HG03520 (cell line): ENCODE data around the gene VAV2.

Source experiments
- ATAC-seq: cut with Tn5 transposase; IDR thresholded peaks from one replicate; pipeline ENCODE4 v1.9.1; 2021; ENCODE audit warnings: mild to moderate bottlenecking, moderate library complexity; ENCODE audit not compliant: unreplicated experiment

The VAV2 gene

GRCh38 chr9:133788045-133788818 lies 203.9 kb downstream of the VAV2 start:
- no peak for ATAC-seq

DNA sequence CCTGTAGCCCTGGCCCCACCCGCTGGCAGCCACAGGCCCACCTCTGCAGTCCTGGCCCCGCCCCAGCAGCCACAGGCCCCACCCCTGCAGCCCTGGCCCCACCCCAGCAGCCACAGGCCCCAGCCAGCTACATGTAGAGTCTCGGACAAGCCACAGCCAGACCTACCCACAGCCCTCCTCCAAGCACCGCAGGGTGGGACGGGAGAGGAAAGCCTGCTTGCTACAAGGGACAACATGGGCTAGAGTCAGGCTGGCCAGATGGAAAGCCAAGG lies 204.4 kb downstream of the VAV2 start:
- no peak for ATAC-seq

- ATAC-seq, result no peak
Observed at GRCh38 chr9:133786907-133787753, 205.0 kb downstream of the VAV2 start.

DNA sequence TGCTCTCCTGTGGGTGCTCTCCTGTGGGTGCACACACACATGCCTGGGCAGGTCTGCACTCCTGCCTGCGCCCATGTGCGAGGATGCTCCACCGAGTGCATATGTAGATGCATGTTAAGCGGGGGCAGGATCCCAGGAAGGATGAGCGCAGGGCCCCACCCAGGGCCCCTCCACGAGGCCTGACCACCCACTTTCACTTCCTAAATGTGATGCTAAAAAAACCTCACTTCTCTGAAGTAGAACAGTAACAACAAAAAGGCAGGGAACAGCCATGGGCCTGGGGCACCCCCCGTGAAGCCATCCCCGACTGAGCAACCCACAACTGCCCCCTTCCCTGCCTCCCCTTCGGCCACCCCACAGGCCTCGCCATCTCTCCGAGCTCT lies 205.8 kb downstream of the VAV2 start:
- ATAC-seq, result peak; percentile 41

DNA sequence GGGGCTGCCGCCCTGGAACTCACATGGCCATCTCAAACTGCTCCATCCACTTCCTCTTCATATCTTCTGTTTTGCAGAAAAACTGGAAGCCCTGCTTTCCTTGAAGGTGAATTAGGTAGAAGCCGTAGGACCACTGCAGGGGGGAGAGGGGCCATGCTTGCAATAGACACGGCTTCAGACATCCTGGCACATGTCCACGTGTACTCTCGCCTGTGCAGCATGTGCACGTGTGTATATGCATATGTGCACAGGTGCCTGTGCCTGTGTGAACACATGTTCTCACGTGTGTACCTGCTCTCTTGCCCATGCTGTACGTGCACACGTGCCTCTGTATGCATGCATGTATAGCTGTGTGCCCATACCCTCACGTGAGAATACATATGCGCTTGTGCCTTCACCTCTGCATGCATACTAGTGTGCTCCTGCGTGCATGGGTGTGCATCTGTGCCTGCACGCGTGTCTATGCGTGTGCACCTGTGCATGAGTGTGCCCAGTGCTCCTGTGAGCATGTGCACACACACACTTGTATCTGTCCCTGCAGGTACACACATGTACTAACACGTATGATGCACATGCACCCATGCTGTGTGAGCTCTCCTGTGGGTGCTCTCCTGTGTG lies 206.3 kb downstream of the VAV2 start:
- no peak for ATAC-seq

DNA sequence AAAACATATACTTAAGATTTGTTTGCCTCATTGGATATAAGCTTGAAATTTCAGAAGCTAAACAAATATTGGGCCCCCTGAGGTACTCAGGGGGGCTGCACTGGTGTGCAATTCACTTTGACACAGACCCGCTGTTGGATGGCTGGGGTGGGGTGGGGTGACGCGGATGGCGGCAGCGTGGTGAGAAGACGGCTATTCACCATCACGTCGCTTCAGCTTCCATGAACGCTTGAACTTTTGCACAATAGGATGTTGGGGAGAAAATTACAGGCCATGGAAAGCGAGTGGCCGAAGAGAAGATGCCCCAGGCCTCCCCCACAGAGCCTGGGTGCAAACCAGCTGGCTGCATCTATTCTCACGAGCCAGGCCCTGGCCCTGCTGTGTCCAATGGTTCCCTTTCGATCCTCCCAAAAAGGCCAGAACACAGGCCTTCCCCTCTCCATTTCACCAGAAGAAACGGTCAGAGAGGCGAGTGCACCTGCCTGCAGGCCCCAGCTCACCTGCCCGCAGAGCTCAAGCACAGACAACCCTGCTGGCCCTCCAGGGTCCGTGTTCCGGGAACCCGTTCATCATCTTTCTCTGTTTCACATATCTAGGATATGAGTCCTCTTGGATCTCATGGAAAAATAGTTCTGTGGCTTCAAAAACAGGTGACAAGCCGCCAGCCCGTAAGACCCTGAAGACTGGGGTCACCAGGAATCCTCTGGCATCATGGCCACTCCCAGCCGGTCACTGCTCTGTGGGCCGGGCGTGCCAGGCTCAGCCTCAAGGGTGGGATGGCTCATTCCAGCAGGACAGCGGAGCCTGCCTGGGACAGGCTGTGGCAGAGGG lies 207.2 kb downstream of the VAV2 start:
- ATAC-seq, result no peak

DNA sequence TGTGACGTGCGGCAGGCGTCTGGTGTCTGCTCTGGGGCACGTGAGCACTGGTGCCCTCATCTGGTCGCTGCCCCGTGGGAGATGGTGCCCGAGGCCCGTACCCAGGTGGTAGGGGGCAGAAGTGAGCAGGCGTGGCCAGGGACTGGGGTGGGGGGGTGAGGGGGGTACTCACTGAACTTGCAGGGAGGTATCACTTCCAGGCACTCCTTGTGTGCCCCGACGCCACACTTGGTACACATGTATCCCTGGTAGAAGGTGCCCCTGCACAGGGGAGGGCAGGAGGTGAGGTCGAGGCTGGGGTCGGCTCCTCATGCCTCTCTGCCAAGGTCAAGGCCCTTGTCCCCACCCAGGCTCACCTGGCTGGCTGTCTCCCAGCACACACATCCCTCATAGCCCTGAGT lies 208.8 kb downstream of the VAV2 start:
- ATAC-seq, result no peak

DNA sequence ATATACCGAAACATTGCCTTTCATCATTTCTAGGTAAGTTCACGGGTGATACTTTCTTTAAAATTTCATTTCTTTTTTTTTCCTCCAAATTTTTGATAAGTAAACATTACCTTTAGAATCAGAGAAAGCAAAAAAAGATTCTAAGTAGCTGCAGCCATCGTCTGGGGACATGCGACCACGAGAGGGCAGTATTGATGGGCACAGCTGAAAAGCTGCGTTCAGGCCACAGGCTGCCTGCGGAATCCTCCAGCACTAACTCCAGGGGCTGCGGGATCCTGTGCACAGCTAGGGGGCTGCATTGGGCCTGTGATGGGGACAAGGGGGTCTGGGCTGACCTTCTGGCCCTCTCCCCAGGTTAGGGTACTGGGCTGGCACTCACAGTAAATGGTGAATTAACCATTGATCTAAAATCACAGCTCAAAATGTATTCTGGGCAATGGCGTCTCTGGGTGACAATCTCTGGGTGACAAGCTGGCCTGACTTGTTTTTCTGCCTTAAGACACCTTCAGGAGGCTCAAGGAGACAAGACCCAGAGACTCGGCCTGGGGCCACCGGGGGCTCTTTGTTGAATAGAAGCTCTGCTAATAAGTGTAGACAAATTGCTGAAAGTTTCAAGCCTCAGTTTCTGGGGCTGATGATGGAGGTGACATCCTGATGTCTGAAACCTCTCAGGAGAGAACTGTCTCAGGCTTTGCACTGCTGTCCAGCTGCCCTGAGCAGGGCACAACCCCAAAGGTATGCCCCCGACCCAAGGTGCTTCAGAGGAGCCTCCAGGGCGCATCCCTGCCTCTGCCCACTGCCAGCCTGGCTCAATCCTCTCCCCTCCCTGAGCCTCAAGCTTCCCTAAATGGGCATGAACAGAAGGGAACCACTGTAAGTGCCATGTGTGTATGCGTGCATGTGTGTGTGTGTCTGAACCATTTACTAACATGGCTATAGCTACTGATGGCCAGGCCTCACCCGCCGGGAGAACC lies 209.7 kb downstream of the VAV2 start:
- no peak for ATAC-seq

DNA sequence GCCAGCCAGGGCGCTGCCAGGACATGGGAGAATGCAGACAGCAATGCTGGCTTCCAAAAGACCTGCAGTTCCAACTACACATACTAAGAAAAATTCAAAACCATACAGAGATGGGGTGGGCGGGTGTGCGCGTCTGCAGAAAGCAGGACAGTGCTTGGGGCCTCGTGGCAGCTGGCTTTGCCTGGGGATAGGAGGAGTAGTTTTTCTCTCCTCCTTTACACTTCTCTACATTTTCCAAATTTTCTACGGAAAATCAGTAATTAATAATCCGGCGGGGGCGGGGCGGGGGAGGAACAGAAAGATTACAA lies 210.3 kb downstream of the VAV2 start:
- no peak for ATAC-seq

- no peak for ATAC-seq
Observed at GRCh38 chr9:133780962-133781827, 210.9 kb downstream of the VAV2 start.

DNA sequence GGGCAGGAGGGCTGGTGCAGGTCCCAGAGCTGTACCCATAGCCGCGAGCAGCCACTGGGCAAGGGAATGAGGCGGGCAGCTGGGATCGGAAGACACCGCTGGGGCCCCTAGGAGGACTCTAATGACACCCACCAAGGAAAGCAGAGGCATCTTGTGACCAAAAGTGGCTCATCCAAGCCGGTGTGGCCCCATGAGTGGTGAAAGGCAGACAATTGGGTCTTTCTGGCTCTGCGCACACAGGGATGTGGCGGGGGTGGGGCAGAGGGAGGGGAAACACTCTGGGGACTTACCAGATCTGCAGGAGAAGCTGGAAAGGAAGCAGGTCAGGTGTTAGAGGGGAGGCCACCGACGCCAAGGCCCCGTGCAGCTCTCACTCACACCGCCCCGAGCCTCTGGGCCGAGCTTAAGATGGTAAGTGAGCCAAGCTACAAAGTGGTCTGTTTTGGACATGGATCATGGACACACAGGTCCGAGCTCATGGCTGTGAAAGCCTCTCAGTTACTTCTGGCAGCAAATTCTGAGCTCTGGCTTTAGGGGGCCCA lies 211.6 kb downstream of the VAV2 start:
- ATAC-seq, result no peak

DNA sequence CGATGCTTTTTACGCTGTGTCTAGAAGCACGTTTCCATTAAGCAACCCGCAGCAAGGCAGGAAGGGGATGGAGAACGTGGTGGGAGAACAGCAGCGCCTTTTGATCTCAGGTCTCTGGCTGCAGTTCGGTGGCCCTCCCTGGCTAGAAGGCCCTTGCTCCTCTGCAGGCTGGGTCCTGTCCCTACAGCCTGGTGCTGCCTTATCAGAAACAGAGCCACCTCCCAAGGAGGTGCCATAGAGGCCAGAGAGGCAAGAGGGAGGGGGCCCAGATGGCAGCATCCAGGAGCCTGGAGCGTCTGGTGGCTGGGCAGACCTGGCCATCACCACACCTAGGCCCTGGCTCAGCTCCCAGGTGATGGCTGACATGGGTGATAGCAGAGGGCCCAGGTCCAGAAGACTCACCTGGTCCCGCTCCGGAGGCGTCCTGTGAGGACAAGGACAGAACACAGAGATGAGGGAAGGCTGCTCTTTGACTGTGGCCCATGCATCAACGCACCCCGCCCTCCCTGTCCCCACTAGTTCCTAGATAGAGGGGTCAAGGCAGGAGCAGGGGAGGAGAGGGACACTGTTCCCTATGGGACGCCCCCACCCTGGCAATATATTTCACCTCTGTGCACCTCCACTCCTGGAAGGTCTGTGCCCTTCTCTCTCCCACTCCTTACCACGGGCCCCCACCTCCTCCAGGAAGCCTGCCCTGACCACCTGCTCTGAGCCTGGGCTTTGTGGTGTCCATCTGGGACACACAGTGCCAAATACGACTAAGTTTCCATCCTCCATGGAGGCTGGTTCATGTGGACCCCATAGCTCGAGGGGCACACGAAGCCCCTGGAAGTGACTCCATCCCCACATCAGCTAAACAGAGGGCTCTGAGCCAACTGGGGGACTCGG lies 212.4 kb downstream of the VAV2 start:
- ATAC-seq, result no peak

DNA sequence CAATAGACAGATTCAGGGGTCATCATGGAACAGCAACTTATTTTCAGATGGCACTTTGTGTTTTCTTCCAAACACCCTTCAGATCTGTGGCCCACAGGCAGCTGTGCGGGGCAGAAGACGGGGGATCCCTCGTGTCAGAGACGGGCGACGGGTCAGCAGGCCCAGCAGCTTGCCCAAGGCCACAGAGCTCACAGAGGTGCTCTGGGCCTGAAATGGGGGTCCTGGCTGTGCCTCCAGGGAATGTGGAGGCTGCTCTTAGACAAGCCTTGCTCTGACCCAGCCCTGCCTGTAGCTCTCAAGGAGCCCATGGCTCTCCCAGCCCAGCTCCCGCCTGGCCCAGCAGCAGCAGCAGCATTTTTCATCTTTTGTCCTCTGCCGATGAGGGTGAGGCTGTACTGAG lies 213.0 kb downstream of the VAV2 start:
- no peak for ATAC-seq

DNA sequence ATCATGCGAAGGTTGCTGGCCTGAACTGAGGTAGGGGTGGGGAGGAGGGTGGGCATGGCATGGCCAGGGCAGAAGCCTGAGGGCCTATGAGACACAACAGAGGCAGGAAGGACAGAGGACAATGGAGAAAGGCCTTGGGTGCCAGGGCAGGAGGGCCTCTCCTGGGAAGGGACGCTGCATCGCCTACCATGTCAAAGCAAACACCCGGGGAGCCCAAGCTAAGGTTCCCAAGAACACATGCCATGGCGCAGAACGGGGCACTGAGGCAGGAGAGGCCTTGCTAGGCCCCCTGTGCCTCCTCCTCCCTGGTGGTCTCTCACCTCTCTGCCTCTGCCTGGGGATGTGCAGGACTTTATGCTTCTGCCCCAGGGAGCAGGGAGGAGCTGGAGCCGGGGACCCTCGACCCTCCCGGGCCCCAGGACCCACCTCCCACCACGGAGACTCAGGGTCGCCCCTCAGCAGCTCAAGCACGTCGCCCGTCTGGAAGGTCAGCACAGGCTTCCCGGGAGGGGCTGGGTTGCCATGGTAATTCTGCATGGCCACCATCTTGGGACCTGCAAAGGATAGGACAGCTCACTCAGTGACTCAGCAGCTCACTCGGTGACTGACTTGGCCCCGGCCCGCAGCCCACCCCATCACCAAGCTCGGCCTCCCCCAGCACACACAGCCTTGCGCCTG lies 213.6 kb downstream of the VAV2 start:
- no peak for ATAC-seq

DNA sequence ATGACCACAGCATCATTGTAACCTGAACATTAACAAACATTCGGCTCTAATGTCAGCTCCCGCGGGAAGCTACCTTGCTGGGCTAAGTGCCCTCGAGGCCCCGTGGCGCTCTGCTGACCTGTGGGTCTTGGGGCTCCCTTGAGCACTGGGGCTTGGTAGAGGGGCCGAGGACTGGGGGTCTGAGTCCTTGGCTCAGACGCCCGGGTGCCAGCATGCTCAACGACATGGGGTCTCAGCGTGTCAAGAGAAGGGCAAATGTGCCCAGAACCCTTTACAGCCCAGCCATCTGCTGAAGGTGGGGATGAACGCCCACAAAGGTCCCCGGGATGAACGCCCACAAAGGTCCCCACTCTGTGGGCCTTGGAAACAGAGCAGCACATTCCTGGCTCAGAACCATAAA lies 214.3 kb downstream of the VAV2 start:
- ATAC-seq, result no peak

DNA sequence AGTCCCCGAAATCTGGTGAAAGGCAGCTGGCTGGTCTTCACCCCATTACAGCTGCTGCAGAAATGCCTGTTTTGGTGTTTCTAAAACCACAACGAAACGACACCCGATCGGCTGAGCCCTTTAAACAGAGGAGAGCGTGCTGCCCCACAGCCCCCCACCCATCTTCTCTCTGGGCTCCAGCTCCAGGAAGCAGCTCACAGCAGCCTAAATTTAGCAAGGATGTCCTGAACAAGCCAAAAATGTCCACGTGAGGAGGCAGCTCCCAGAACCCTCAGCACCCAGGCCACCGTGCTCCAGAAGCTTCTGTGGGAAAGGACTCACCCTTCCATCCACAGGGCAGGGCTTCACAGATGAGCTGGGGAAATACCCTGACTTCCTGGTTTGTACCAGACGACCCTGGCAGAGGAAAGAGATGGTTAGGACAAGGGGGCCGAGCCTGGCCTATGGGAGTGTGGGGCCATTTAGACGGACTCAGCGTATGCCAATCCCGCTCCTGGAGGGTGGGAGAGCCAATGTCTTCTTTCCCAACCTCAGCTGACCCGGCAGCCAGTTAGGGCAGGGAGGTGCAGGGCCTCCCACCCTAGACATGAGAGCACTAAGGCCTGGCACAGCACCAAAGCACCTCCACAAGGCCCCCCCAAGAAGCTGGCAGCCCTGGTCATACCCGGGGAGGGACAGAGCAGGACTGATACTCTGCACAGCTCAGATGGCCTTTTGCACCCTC lies 214.9 kb downstream of the VAV2 start:
- no peak for ATAC-seq
